NT2/D1 (cell line): ENCODE measurements around the gene ZNF18.

Experiments used
- YY1 ChIP-seq: IDR thresholded peaks from 2 replicates; pipeline ENCODE4 v1.6.1; 2011; ENCODE audit not compliant: insufficient read length, insufficient read depth
- ZNF274 ChIP-seq: IDR thresholded peaks from 2 replicates; pipeline ENCODE4 v1.6.1; 2011; ENCODE audit warnings: mild to moderate bottlenecking, low read depth, low read length

DNA sequence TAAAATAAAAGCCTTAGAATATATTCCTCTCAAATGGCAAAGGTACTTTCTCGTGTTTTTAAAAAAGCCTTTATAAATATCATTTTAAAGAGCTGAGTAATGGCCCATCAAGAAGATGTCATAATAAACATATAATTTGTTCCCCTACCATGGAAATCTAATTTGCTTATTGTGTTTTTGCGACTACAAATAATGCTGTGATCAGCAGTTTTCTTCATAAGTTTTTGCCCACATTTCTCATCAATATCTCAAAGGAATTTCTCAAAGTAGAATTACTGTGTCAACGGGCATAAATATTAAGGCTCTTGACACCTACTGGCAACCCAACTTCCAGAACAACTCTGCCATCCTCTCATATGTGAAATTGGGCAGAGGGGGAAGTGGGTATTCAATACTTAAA, 17.5 kb downstream of the ZNF18 start:
- TF ChIP-seq YY1 (no peak), ZNF274 (no peak)
